SH-SY5Y (cell line): ENCODE results near the gene PPP2R2C.

ENCODE experiments used
- GATA2 ChIP-seq: IDR thresholded peaks from 2 replicates; pipeline ENCODE4 v1.6.1; 2011; ENCODE audit warnings: mild to moderate bottlenecking, low read depth, low read length
- GATA3 ChIP-seq: IDR thresholded peaks from 2 replicates; pipeline ENCODE4 v1.6.1; 2011; ENCODE audit warnings: low read depth, mild to moderate bottlenecking, low read length, moderate library complexity

DNA sequence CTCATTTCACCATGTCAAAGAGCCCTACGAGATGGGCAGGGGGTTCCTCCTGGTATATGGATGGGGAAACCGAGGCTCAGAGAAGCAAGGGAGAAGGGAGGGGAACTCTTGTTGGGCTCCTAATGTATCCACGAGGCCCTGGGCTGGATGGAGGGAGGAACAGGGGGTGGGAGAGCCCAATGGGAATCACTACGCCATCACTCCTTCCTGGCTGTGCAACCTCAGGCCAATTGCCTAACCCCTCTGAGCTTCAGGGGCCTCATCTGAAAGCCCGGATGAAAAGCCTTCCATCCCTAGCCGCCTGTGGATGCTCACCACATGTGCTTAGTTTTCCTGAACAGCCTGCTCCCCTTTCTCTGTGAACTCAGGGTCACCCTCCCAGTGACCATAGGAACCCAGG is 57.8 kb downstream of the PPP2R2C start:
- TF ChIP-seq GATA3: no peak
- TF ChIP-seq GATA2: no peak
